GM21825 (cell line): Measurements from ENCODE around the gene CD248.

Experiments
- ATAC-seq: cut with Tn5 transposase; IDR thresholded peaks from one replicate; pipeline ENCODE4 v1.9.1; 2021; ENCODE audit warnings: mild to moderate bottlenecking, moderate library complexity; ENCODE audit not compliant: unreplicated experiment

The CD248 gene

DNA sequence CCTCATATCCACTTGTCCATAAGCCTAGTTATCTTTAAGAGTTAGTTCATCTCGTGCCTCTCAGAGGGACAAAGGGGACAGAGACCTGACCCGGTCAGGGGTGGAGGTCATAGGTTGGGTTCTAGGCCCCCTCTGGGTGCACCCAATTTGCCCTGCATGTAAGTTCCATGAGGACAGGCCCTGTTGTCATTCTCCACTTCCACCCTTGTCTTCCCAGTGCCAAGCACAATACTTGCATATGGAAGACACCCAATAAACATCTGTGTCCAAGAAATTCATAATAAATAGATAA is 26.6 kb downstream of the CD248 start:
- no peak for ATAC-seq

DNA sequence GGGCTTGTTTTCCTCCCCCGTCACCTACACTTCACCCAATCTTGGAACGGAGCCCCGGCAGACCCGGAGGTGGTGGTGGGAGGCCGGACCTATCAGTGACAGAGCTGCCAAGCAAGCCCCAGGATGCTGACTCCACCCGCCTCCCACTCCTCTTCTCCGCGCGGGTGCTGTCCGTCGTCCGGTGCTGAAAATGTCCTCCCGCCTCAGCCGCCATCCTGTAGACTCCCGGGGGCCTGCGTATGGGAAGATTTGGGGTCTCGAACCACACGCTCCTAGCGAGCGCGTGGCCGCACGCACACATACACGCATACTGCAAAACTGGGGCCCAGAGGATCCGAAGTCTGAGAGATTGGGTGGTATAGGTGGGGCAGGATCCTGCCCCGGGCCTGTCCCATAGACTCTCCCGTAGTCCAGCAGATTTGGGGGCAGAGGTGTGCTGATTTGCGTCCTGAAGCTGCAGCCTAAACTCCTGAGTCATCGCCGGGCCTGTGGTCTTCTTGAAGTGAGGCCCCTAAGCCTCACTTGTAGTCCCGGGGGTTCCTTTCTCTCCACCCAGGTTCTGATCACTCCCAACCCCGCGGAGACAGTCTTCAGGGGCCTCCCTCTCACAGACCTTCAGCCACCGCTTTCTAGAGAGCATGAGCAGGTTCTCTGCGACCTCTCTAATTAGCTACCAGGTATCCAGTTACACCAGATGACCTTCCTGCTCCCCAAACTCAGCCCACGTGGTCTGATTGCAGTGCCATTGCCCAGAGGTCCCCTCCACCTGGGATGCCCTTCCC is 27.1 kb downstream of the CD248 start:
- ATAC-seq = peak; percentile 40

DNA sequence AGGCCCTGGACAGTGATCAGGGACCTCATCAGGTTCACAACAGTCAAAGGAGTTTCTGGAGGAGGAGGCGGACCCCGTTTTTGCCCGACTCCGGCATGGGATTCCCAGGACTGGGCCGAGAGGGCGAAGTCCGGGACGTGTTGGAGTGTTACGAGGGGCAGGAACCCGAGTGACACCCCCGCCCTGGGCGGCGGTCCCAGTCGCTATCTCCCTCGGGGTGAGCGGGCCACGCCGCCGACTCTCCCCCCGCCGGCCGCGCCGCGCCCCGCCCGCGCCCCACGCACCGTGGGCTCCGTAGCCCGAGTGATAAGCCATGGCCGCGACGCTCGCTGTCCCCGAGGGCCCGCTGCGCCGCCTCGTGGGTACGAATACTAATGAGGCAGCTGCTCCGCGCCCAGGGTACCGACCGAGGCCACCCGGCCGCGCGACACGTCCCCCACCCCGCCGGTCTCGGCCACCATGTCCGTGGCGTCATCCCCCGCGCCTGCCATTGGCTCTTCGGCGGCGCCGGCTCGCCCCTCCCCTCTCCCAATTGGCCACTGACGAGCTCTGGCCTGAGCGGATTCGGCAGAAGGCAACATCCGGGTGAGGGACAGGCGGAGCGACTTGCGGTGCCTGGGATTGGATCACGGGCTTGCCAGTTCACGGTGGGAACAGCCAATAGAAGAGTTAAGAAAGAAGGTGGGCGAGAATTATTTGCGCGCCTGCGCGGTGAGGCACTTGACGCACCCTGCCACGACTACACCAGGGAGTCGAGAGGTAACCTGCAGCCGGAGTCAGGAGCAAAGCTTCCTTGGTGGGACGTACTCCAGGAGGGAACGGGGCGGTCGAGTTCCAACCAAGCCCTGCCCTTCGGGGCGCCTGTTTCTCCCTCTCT is 27.9 kb downstream of the CD248 start, which contains the start of gene YIF1A:
Gene YIF1A, minus strand, starts transcription at position 473 of the 877 bp plus-strand sequence. Its CDS starts 158 bp downstream, at position 315.
- ATAC-seq = peak; percentile 84

DNA sequence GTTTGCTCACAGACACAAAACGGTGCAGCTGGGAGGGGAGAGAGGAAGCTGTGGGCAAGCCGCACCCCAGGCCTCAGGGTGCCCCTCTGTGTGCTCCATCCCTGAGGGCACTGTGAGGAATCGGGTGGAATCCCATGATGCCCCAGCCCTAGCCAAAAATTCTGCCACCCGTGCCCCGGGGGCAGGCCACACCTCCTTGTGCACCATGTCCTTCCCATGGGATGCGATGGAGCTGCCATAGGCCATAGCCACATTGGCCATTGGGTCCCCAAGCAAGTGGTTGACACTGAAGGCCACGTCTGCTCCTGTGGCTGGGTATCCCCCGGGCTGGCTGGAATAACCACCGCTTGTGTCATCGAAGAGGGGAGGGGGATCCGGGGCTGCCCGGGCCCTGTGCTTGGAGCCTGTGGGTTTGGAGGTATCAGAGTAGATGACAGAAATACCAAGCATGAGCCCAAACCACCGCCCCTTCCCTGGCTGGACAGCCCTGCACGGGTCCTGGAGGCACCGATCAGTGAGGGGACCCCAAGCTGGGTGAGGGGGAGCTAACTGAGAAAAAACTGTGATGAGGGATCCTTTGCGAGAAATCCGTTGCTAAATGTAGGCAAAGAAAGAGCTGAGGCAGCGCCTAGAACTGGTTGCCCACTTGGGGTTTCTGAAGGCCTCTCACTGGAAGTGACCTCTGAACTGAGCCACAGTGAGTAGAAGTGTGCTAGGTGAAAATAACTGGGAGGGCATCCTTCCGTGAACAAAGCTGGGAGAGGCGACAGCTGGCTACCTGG is 28.8 kb downstream of the CD248 start:
- no peak for ATAC-seq

DNA sequence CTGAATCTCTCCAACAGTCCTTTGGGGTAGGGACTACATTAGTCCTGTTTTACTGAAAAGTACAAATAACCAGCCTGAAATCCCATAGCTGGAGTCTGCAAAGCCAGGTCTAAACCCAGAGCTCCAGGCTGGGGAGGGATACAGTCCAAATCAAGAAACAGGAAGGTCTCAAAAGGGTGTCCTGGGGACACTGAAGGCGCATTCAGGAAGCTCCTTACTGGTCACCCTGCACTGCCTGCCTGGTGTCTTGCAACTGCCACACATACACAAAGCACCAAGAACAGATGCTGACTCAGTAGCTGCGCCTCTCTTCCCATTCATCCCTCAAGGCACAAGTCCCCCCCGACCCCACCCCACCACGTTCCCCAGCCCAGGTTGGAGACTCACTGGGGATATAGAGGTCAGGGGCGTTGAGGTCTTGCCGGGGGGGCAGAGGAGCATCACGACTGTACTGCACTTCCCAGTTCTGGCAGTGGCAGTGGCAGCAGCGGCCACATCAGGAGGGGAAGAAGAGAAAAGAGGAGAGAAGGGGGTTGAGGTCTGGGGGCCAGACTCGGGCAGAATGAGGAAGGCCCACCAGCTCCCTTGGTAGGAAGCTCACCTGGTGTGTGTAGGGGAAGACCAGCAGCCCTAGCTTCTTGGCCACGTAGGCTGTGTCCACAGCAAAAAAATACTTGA is 29.5 kb downstream of the CD248 start:
- ATAC-seq = no peak

DNA sequence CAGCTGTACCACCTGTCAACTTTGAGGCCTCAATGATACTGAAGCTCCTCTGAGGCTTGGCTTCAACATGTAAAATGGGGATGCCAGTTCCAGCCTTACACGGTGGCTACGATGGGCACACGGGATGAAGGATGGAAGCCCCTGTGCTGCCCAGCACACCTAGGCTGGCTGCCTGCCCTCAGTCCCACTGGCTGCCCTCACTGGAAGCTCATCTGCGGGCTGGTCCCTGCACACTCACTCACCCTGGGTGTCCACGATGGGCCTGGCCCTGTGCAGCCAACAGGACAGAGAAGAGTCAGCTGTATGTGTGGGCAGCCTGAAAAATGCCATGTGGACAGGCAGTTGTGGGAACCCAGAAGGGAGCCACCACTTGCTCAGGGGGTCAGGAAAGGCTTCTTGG is 30.1 kb downstream of the CD248 start:
- ATAC-seq = no peak

DNA sequence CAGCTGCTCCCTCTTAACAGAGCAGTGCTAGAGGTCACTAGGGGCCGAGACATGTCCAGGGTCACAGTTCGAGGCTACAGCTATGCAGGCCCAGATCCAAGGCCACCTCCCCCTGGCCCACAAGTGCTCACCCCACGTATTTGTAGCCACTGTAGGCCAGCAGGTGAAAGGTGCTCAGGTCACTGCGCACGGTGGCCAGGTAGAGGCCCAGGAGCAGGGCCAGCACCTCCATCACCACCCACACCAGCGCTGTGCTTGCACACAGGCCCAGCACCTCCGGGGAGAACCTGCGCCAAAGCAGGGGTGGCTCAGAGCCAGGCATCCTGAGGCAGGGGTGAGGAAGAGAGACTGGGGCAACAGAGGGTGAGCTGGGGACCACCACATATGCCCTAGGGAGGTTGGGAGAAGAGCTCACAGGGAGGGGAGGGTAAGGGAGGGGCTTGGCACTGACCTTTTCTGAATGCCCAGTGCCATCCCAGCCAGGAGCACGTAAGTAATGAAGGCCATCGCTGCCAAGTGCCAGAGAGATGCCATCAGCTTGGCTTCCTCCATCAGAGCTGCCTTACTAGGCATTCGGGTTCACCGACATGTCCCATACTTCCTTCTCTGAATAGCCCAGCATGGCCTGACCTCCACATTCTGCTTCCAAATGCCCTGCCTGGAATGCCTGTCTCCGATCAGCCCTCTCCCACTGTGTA is 31.4 kb downstream of the CD248 start:
- ATAC-seq = no peak

DNA sequence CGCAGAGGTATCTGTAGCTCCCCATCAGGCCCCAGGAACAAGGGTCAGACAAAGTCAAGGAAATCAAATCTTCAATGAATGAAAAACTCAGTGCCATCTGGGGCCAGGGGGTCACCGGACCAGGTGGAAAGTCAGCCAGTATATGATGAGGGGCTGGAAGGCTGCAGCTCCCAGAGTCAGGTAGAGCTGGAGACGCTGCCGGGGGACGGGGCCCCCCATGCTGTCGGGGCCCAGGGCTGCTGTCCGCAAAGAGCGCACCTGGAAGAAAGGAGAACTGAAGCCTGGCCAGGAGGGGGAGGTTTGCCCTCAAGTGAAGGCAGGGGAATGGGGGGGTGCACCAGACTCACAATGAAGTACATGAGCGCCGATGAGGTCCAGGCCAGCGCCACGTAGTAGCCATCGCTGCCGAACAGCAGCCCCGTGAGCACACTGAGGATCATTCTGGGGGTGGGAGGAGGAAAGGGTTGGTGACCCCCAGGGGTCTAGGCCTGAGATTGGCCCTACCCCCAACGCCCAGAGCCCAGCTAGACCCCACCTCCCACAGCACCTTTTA is 32.2 kb downstream of the CD248 start:
- no peak for ATAC-seq

DNA sequence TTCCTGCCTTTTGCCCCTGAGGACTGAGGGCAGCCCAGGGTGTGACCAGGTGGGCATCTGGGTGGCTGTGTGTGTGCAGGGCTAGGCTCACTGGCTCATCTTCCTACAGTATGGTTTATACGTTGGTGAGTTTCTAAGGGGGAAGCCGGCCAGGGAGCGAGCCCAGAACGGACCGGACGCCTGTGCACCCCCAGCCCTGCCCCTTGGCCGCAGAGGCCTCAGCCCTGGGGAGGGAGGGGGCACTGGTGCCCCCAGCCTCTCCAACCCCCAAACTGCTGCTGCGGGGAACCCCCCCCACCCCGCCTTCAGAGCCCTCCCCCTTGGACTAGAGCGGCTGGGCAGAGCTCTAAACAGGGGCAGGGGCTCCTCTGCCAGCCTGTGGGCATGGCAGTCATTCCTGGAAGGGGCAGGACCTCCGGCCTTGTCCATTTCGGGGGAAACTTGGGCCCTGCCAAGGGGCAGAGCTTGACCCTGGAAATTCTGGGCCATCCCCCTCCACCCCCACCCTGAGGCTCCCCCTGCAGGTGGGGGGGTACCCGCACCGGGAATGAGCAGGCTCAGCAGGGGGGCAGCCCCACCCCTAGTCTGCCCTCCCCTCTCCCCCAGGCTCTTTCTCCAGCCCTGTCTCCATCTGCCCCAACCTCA is 33.3 kb downstream of the CD248 start:
- no peak for ATAC-seq

DNA sequence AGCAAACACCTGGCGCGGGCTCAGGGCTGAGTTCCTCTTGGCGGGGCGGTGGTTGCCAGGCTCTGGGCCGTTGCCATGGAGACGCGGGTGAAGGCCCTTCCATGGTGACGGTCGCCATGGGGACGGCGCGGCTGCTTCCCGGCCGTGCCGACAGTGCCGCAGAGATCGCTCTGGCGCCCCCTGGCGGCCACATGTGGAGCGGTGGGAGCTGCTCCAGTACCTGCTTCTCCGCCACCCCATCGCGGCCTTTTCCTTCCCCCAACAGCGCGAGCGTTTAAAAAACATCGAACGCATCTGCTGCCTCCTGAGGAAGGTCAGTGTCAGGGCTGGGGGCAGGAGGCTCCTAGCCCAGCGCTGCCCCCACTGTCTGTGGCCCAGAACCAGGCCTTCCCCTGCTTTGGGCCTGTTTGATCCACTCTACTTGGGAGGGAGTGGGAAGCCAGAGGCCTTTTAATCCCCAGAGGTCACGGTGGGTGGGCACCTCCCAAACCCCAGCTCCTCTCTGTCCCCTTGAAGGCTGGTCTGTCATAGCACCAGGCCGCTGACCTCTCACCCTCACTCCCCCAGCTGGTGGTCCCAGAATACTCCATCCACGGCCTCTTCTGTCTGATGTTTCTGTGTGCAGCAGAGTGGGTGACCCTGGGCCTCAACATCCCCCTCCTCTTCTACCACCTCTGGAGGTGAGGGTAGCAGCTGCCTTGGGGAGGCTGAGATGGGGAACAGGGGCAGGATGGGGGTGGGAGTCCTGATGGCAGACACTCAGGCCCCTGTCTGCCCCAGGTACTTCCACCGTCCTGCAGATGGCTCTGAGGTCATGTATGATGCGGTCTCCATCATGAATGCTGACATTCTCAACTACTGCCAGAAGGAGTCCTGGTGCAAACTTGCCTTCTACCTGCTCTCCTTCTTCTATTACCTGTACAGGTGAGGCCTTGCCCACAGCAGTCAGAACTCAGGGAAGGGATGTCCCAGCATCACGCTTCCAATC is 34.1 kb downstream of the CD248 start:
- ATAC-seq = peak; percentile 54

DNA sequence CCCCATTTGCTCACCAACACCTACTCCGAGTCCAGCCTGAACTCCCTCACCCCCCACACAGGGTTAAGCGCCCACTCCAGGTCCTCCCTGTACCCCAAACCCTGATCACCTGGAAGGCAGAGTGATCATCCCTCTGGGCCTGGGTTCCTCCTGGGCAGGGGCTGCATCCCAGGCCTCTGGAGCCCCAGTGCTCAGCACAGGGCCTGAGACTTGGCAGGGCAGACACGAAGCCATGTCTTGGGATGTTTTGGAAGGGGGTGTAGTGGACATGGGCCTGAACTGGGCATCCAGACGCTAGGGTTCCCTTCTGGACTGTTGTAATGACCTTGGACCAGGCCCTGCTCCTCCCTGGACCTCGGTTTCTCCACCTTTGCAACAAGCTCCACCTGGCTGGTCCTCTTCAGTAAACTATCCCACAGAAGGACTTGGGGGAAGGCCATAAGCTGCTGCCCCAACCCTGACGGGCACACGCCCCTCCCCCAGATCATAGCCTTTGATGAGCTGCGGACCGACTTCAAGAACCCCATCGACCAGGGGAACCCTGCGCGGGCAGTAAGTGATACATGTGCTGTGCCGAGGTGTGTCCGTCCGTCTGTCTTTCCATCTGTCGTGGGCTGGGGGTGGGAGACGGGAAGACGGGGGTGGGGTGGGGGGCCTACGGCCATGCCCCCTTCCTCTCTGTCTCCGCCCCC is 34.9 kb downstream of the CD248 start:
- no peak for ATAC-seq

DNA sequence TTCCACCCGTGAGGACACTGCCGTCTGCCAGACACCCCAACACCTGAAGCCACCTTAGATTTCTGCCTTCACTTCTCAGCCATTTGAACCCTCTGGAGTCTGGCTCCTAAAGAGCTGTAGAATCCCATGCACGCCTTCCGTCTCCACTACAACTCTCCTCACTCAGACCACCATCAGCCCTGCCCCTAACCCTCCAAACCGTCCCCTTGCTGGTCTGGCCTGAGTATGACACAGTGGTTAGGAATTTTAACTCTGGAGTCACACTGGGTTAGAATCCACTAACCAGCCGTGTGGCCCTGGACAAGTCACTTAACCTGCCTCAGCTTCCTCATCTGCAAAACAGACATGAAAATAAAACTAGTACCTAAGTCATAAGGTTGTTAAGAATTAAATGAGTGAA is 35.8 kb downstream of the CD248 start:
- ATAC-seq = no peak

DNA sequence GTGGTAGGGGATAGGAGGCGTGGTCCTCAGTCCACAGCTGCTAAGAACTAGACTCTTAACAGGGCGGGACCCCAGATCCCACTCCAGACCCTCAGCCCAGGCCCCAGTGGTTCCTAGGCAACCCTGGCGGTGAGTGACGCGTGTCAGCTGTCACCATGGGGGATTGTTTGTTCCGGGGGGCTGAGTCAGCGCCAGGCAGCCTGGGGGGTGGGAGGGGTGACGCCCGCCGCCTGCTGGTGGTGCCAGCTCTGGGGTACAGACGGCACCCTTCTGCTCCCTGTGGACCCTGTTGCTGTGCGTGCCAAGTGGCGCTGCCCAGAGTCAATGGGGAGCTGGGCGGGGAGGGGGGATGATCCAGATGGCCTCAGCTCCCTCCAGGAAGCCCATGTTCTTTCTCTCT is 36.4 kb downstream of the CD248 start:
- no peak for ATAC-seq

DNA sequence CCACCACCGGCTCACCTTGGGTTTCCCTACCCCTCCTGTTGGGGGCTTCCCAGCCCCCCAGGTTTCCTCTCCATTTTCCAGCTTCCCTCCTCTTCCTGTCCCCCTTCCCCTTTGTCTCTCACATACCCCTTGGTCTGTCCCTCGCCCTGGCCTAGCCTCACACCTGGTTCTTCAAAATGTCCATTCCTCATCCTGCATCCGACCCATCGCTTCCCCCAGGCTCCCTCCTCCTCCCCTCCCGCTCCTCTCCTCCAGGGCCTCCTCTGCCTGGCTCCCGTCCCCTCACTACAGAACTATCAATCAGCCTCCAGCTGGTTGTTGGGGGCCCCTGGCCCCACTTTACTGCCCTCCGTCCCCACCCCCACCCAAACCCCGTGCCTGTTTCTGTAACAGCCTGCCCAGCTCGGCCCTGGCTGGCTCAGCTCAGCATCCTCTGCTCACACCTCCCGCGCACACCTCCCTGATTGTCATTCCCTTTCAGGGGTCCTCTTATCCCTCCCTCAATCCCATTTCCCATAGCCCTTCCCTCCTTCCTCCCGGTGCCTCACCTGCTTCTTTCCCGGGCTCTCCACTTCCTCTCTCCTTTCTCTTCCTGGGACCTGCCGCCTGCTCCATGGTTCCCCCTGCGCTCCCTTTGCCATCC is 37.6 kb downstream of the CD248 start:
- no peak for ATAC-seq

DNA sequence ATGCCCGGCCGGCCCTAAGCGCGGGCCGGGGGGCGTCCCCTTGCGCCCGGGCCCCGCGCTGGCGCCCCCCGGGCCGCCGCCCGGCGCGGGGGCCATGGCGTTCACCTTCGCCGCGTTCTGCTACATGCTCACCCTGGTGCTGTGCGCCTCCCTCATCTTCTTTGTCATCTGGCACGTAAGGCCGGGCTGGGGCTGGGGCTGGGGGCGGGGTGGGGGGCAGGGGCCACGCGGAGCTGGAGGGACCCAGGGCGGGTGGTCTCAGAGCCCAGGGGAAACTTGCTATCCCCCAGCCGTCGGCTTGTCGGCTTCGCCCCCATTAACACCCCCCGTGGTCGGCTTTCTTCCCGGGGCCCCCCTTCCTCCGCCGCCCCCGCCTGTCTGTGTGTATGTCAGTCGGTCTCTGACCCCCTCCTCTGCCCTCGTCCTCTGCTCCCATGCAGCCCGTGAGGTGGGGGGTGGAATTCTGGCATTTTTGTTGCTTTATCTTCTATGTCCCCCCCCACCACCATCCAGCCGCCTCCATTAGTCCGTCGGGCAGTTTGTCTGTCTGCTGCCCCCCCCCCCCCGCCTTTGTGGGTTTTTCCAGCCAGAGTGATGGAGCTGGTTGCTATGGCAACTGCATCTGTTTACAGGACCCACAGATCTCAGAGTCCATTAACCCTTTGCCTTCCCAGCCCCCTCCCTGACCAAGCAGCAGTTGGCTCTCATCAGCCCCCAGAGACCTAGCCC is 38.3 kb downstream of the CD248 start:
- no peak for ATAC-seq
